GM21526 (cell line): Measurements from ENCODE around the gene TNFRSF14.
"Not testable (repeated sequence)": the region's sequence is repeated elsewhere in the genome, so short reads cannot be mapped to it uniquely, and the experiment has no call there.

Experiments
- ATAC-seq: cut with Tn5 transposase; IDR thresholded peaks from one replicate; pipeline ENCODE4 v1.9.1; 2021; ENCODE audit warnings: moderate library complexity; ENCODE audit not compliant: unreplicated experiment, low FRiP score

TNFRSF14 gene

DNA sequence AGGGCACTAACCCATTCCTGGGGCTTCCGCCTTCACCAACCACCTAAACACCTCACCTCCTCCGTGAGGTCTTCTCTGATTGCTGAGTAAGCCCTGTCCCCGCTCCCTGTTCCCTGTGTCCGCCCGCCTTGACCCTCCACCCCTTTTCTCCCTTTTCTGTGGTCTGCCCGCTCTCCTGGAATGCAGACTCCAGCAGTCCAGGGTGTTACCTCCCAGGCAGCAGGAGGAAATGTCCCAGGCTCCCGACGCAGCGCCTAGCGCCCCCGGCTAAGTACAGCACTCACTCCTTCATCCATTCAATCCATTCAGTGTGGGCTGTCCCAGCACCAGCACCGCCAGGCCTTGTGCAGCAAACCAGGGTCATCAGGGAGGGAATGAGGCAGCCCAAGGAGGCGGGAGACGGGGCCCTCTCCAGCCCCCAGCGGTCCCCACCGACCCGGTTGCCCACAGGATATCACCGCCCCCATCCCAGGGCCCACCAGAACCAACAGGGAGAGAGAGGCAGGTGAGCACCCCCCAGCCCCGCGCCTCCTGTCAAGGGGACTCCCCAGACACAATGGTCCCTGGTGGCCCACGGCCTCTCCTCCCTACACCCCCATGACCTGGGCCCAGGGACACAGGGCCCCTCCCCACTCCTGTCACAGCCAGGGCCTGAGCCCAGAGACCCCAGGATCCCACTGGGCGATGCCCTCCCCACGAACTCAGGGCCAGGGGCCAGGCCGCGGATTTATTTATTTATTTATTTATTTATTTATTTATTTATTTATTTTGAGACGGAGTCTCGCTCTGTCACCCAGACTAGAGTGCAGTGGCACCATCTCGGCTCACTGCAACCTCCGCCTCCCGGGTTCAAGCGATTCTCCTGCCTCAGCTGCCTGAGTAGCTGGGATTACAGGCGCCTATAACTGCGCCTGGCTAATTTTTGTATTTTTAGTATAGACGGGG, 10.2 kb downstream of the TNFRSF14 start:
- ATAC-seq: no peak

DNA sequence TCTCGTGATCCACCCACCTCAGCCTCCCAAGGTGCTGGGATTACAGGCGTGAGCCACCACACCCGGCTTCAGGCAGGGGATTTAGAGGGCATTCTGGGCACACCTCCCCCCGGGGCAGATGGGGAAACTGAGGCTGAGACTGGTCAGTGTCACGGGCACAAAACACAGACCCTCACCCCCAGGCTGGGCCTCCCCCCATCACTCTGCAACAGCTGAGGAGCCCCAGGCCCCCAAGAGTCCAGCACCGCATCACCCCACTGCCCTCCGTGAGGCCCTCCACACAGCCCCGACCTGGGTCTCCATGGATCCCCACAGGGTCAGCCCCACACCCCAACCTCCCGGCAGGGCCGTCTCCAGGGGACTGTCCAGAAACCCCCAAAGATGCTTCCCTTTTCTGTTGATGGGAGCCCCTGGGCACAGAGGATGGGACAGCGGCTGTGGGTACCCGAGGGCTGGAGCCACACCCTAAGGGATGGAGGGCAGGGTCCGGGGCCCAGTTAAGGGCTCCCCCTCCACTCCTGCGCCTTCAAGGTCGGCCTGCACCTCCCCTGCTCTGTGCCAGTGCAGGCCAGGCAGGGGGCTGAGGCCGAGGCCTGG, 11.0 kb downstream of the TNFRSF14 start:
- no peak for ATAC-seq

DNA sequence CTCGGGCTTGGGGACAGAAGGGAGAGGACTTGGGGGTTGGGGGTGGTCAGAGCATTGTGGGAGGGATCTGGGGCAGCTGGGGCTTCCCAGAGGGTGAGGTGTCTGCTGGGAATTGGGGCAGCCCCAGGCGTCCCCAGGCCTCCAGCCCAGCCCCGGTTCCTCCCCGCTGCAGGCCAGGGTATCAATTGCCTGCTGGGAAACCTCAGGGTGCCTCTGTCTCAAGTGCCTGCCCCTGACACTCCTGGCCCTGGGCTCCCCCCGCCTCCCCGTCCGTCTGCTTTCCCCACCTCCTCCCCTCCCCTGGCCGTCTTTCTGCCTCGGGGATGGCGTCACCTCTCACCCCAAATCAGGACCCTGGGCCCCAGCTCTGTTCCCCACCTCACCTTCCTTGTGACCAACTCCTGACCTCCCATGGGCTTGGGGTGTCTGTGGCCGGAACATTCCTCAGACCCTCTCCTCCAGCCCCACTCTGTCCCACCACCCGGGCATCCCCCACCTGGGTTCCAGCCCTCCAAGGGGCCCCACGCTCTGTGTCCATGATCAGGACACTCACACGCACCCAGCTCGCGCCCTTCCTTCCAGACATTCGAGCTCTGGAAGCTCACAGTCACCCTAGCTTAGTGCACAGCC, 12.1 kb downstream of the TNFRSF14 start:
- not testable (repeated sequence) for ATAC-seq

DNA sequence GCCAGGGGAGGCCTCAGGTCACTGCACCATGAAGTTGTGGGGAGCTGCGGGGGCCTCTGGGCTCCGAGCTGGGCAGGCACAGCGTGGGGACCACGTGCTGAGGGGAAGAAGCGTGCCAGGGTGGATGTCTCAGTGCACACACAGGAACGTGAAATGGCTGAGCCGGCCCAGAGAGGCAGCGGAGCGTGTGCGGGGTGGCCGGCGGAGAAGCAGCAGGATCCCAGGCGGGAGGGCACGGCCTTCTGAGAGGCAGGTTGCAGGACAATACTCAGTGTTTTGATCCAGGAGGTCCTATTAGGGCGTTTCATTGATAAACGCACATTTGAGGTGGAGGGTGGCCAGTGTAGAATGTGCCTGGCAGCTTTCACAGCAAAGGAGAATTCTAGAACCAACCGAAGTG, 12.9 kb downstream of the TNFRSF14 start:
- ATAC-seq: no peak

DNA sequence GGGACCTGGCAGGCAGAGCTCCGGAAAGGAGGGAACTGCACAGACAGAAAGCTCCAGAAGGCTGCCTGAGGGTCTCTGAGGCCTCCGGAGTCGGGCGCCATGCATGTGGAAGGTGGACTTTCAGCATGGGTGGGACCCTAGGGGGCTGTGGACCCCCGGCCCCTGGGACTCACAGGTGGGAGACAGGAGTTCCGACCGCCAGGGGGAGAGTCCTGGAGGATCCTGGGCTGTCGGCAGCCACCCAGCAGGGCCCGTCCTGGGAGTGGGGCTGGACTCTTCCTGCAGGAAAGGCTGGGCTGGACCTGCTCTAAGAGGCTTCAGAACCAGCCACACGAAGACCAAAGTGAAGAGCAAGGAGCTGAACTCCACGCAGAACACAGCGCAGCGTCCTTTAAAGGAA, 13.5 kb downstream of the TNFRSF14 start:
- not testable (repeated sequence) for ATAC-seq

DNA sequence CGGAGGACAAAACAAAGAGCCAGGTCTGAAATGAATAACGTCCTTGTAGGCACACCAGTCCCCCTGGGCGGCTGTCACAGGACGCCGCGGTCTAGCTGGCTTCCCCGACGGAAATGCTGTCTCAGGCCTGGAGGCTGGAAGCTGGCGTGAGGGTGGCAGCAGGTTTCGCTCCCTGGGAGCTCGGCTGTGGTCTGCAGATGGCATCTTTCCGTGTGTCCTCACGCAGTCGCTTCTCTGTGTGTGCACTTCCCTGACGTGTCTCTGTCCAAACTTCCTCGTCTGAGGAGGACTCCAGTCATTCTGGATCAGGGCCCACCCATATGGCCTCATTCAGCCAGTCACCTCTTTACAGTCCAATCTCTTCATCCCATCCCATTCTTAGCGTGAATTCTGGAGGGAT, 14.2 kb downstream of the TNFRSF14 start:
- ATAC-seq: no peak

DNA sequence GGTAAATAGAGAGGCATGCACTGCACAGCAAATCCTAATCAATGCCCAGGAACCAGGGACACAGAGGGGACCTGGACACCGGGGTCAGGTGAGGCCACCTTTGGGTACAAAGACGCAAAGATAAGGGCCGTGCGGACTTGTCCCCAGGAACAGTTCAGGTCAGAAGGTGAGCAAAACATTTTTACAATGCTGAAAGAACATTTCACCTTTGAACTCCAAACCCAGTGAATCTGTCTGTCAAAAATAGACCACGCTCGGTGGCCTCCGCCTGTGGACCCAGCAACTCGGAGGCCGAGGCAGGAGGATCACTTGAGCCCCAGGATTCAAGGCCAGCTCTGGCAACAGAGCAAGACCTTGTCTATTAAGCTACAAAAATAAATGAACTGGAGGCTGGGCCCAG, 15.2 kb downstream of the TNFRSF14 start:
- no peak for ATAC-seq

DNA sequence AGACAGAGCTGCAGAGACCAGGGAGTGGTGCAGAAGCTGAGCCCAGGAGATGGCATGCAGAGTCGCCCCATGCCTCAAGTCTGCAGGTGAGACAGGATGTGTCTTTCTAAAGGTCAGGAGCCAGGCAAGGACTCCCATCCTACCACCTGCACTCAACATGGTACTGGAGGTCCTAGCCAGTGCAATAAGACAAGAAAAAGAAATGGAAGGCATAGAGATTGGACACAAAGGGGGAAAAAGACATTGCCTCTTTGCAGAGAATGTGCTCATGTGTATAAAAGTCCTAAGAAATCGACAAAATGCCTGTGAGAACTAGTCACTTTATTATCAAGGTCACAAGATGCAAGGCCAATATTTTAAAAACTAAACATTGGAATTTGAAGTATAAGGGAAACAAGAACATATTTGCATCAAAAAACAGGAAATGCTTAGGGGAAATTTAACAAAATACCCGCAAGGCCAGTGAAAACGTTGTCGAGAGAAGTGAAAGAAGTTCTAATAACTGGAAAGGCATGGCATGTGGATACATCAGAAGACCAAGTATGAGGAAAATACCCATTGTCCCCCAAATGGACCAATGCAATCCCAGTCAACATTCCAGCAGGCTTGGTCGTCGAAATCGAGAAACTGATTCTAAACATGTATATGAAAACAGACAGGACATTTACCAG, 17.2 kb downstream of the TNFRSF14 start:
- no peak for ATAC-seq

DNA sequence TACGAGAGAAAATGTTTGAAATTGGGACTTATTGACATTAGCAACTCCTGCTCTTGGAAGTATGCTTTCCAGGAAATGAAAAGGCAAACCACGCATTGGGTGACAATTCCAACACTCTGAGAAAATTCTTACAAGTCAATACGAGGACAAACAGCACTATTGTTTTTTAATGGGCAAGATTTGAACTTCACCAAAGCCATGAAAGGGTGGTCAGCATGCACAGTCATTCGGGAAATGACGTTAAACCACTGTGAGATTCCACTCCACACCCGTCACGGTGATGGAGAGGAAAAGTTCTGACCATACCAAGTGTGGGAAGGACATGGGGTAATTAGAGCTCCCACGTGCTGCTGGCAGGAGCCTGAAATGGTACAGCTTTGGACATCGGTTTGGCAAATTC, 18.2 kb downstream of the TNFRSF14 start:
- no peak for ATAC-seq

DNA sequence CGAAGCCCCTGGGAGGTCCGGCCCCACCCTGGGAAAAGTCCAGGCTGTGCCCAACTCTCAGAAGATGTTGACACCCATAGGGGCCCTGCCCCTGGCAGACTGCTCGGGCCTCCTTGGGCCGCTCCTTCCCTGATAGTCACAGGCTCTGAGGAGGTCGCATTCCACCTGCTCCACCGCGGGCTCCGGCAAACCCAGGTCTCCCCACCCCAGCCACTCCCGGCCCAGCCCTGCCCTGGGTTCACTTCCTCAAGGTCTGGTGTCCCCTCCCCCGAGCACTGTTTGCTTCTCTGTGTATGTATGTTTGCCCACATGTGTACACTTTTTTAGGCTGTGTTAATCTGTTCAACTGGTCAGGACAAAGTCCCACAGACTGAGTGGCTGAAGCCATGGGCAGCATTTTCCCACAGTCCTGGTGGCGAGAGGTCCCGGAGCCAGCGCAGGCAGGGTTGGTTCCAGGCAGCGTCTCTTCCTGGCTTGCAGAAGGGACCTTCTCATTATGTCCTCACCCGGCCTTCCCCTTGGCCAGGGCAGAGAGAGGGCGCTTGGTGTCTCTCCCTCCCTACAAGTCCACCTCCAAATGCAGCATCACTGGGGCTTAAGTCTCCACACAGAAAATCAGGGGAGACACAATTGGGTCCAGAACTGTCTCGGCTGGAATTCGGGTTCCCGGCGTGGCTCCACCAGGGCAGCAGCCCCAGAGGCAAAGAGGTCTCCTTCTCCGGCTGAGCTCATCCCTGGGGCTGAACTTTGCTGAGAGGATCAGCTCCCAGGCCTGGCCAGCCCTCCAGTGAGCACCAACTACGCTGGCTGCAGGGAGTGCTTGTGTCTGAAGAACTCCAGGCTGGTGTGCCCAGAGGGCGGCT, 19.9 kb downstream of the TNFRSF14 start:
- ATAC-seq: peak; percentile 13

DNA sequence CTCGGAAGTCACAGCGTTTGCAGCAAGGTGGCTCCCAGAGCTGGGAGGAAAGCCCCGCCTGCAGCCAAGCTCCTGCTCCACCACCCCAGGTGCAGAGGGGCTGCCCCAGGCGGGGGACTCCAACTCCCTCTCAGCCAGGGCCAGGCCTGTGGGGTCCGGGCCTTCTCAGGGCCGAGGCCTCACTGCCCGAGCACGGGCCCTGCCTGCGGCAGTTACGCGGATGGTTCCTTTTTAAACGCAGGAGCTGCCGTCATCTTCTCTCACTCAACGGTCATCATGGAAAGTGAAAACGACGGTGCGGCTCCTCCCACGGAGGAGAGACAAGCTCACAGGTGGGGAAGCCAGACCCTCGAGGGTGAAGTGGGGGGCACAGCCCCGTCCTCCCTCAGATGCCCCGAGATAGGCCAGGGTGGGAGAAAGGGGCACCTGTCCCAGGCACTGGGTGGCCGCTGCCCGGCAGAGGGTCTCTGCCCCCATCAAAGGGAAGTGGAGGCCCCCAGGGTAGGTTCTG, 21.4 kb downstream of the TNFRSF14 start:
- peak; percentile 40 for ATAC-seq

DNA sequence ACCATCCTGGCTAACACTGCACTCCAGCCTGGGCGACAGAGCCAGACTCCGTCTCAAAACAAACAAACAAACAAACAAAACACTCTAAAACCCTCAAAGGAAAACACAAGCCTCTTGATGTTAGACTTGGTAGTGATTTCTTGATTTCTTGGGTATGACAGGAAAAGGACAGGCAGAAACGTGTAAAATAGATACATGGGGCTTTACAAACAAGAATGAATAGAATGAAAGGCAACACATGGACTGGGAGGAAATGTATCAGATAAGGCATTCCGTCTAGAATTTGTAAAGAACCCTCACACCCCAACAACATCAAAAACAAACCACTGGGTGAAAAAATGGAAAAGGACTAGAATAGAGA, 22.6 kb downstream of the TNFRSF14 start:
- no peak for ATAC-seq

DNA sequence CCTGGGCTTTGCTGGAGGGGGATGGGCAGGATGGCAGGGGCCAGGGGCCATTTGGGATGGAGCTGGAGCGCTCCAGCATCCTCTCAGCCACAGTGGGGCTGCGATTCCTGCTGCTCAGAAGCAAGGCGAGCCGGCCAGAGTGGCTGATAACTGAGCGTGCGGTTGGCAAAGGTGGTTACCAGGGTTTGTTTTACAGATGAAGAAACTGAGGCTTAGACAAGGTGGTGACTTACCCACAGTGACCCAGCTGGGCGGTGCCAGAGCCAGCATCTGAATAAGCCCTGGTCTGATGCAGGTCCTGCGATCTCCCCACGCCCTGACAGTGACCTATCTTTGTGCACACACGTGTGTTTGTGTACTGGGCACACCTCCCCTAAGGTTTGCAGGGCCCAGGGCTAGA, 24.5 kb downstream of the TNFRSF14 start:
- ATAC-seq: no peak

DNA sequence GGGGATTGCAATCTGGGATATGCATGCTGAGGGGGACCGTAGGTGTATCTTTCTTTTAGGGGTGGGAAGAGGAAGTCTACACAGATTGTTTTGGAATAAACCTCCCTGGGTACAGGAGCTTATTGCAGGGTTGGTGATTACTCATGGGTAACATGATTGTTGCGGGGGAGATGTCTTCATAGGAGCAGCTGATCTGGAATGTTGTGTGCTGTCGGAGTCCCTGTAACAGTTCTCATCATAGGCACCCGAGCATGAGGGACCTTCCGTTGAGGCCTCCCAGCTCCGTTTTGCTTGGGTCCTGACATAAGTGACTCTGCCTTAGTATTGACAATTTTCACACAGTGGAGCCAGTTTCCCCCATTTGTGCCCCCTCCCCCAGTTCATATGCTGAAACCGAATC, 26.2 kb downstream of the TNFRSF14 start:
- no peak for ATAC-seq

DNA sequence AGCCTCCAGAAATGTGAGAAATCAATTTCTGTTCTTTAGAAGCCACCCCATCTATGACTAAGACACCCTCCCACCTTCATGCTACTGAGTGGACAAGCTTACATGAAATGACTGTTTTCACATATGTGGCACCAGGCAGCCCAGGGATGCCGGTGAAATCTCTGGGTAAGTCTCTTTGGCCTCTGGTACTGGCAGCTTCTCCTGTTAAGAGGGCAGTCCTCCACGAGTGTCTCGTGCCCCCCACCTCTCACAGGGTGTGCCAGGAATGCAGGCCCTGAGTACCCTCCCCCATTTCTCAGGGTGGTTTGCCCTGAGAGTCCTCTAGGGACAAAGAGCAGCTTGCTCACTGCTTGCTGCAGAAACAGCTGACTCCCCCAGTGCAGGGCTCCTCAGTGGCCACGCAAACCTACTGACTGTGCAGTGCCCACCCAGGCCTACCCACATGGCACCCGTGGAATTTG, 27.2 kb downstream of the TNFRSF14 start:
- ATAC-seq: no peak

DNA sequence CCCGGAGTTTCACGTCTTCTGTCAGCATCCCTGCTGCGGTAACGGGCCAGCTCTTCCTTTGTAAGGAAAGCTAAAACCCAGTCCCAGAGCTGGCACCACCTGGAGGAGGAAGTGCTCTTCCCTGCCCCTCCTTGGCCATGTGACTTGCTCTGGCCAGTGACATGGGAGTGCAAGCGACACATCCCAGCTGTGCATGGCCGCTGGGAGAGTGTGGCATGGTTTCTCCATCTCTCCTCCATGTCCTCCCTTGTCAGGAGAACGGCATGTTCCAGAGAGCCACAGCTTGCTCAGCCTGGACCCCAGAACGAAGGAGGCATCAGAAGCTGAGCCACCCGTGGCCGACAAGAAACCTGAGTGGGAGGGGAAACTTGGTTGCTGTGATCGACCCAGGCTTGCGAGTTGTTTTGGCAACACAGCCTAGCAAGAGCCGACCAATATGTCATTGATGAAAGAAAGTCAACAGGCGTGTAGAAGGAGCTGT, 27.7 kb downstream of the TNFRSF14 start:
- no peak for ATAC-seq

DNA sequence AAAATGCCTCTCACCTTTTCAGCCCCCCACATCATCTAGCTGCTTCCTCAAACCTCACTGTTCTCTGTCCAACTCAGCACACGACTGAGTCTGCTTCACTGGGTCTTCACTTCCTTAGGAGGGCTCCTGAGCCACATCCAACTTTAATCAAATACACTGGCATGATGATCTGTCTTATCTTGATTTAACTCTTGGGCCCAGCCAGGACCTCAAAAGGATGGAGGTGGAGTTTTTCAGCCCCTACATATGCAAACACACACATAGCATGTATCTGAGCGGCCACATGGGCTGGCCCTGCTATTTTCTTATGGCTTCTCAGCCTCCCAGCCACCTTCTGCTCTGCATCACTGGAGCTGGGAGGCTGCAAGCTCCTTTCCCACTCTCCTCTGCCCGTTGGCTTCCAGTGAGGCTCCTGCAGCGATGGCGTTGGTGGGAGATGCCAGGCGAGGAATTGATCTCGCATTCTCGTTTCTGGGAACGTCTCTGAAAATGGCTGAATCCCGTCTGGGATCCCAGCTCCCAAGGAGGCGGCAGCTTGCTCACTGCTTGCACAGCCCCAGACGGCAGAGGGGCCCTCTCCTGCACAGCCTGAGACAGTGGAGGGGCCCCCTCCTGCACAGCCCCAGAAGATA, 28.6 kb downstream of the TNFRSF14 start:
- ATAC-seq: no peak

DNA sequence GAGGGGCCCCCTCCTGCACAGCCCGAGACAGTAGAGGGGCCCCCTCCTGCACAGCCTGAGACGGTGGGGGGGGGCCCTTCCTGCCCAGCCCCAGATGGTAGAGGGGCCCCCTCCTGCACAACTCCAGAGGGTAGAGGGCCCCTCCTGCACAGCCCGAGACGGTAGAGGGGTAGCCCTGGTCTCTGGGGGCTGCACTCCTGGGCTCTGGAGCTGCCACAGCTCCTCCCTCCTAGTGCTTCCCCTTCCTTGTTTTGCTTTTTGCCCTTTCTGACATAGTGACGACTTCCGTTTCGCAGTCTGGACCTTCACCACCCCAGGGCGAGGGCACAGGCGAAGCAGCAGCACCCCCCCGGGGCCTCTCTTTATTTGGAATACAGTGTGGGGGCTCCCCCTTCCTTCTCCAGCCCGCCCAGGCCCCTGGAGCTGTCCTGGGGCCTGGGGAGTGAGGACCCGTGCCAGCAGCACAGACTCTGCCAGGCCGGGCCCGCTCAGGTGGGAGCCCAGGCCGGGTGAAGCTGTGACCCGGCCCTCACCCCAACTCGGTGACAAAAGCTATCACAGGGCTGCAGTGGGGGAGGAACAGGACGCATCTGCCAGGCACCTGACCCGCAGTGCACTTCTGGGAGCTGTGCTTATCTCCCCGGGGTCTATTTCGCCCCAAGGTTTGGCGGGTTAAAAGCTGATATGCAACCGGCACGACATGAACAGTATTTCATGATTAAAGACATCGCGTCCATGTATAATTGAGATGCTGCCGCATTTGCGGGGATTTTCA, 29.3 kb downstream of the TNFRSF14 start:
- peak; percentile 27 for ATAC-seq
